Upper lobe of right lung (tissue), 1 donor: ENCODE data around the gene HSD3B1. TPM values are rescaled to one million over a fixed set of nuclear protein-coding genes. Genes with fewer than 3 reads are reported as not detected.

Experiments used
- ATAC-seq: fragments of 200-7000 bp; cut with Tn5 transposase; one replicate; pipeline ENCODE4 v1.9.1; 2020; ENCODE audit warnings: mild to moderate bottlenecking, moderate library complexity
- DNase-seq: peaks from one replicate; pipeline ENCODE4 v3.0.0-alpha.2; 2020
- H3K27ac ChIP-seq: fragments of 200-600 bp; one replicate; pipeline ENCODE4 v1.8.0; 2022
- H3K27me3 ChIP-seq: fragments of 200-600 bp; one replicate; pipeline ENCODE4 v1.8.0; 2022; ENCODE audit warnings: mild to moderate bottlenecking
- H3K36me3 ChIP-seq: fragments of 200-600 bp; one replicate; pipeline ENCODE4 v1.8.0; 2022
- H3K4me1 ChIP-seq: fragments of 200-600 bp; one replicate; pipeline ENCODE4 v1.8.0; 2022
- H3K4me3 ChIP-seq: fragments of 200-600 bp; one replicate; pipeline ENCODE4 v1.8.0; 2022; ENCODE audit warnings: mild to moderate bottlenecking
- H3K9me3 ChIP-seq: fragments of 200-600 bp; one replicate; pipeline ENCODE4 v1.8.0; 2022
- intact Hi-C: fragments of 100-400 bp; cut with DNase I; formaldehyde crosslinking; loops from one replicate; pipeline ENCODE4 v1.11.0; 2022
- total RNA-seq: library from RNA; stranded (reverse); fragmentation: NEBNext Ultra II Directional; extraction: Animal tissue kit (Norgen Biotek cat#: 25700); gene quantifications from one replicate; pipeline ENCODE4 v1.2.1, GENCODE V29; 2021
- TF ChIP-seq, protein P1 (sequence below): fragments of 200-600 bp; IDR thresholded peaks from one replicate; pipeline ENCODE4 v1.8.0; 2022; ENCODE audit warnings: antibody characterized with exemption
- donor health status: DM: no; HTN: yes; CAD: no; lungs with severe emphysema.

HSD3B1 gene
- total RNA-seq, 1 donor from 2014 or later: not detected

DNA sequence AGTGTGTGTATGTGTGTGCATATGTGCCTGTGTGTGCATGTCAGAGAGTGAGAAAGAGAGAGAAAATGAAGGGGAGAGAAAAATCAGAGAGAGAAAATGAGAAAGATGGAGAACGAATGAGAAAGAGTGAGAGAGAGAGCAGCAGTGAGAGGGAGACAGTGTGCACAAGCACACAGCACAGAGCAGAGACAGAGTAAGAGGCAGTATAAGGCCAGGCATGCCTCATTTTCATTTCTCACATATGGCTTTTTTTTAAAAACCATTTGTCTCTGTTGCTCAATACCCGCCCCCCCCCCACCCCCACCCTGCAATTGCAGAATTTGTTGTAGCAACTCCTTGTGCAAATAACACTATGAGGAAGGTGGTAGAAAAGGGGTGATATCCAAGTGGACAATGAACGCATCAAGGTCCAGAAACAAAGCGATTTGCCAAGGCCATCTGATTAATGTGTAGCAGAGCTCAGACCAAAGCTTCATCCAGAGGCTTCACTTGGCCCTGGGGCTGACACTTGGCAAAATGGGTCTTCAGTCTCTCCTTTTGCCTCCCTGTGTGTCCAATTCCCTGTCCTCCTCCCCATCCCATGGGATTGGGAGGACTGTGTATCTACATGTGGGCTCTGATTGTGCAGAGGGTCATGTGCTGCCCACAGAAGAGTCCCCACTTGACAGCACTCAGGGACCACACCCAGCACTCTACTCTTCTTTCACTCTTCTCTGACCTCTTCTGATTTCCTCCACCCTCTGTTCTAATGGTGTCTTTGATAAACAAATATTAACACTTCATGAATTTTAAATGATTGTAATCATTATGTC, 38.9 kb upstream of the HSD3B1 start:
- no peak for DNase-seq

DNA sequence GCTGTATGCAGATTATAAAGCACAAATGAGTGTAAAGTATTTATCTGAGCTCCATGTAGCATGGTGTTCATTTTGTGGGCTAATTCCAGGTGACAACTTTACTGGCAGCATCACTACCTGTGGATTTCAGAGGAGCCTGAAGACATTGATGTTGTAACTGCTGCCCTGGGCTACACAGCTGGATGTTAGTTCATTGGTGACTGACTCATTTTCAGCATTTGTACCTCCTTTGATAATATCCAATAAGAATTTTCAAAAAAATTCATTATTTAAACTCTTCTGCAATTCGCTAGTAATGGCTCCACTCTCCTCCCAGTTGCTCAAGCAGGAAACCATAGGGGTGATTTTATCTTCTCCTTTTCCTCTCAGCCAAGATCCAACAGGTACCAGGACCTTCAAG, 37.3 kb upstream of the HSD3B1 start:
- no peaks in the 10 kb centered on the region for H3K27me3 ChIP-seq
- intact Hi-C loops: no loop called here

More for the DNA sequence above, 38.9 kb upstream of the HSD3B1 start:
- TF ChIP-seq, protein P1, sequence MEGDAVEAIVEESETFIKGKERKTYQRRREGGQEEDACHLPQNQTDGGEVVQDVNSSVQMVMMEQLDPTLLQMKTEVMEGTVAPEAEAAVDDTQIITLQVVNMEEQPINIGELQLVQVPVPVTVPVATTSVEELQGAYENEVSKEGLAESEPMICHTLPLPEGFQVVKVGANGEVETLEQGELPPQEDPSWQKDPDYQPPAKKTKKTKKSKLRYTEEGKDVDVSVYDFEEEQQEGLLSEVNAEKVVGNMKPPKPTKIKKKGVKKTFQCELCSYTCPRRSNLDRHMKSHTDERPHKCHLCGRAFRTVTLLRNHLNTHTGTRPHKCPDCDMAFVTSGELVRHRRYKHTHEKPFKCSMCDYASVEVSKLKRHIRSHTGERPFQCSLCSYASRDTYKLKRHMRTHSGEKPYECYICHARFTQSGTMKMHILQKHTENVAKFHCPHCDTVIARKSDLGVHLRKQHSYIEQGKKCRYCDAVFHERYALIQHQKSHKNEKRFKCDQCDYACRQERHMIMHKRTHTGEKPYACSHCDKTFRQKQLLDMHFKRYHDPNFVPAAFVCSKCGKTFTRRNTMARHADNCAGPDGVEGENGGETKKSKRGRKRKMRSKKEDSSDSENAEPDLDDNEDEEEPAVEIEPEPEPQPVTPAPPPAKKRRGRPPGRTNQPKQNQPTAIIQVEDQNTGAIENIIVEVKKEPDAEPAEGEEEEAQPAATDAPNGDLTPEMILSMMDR: no peak
- ATAC-seq: no peak
- Histone ChIP-seq H3K27me3 (no peaks in the 10 kb centered on the region), H3K4me1 (no peaks in the 10 kb centered on the region), H3K9me3 (no peaks in the 10 kb centered on the region), H3K27ac (no peak overlapping the region), H3K4me3 (no peak overlapping the region), H3K36me3 (no peaks in the 10 kb centered on the region)
- intact Hi-C loops: no loop called here

DNA sequence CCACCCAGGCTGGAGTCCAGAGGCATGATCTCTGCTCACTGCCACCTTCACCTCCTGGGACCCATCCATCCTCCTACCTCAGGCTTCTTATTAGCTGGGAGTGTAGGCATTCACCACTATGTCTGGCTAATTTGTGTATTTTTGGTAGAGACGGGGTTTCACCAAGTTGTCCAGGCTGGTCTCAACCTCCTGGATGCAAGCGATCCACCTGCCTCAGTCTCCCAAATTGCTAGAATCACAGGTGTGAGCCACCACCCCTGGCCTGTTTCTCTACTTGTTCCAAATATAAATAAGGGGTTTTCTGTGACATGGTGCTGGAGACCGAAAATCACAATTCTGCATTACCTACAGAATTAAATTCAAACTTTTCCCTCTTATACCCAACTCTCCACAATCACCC, 36.6 kb upstream of the HSD3B1 start:
- TF ChIP-seq, protein P1: no peak
- no peak for DNase-seq
- ATAC-seq: no peak
- intact Hi-C loops: no loop called here
- Histone ChIP-seq H3K36me3 (no peaks in the 10 kb centered on the region), H3K27me3 (no peaks in the 10 kb centered on the region), H3K9me3 (no peaks in the 10 kb centered on the region), H3K4me3 (no peak overlapping the region), H3K27ac (no peak overlapping the region), H3K4me1 (no peaks in the 10 kb centered on the region)

More for the DNA sequence above, 37.3 kb upstream of the HSD3B1 start:
- Histone ChIP-seq H3K36me3 (no peaks in the 10 kb centered on the region), H3K27ac (no peak overlapping the region), H3K9me3 (no peaks in the 10 kb centered on the region), H3K4me1 (no peaks in the 10 kb centered on the region), H3K4me3 (no peak overlapping the region)
- ATAC-seq (no peak), DNase-seq (no peak)
- TF ChIP-seq, protein P1: no peak

DNA sequence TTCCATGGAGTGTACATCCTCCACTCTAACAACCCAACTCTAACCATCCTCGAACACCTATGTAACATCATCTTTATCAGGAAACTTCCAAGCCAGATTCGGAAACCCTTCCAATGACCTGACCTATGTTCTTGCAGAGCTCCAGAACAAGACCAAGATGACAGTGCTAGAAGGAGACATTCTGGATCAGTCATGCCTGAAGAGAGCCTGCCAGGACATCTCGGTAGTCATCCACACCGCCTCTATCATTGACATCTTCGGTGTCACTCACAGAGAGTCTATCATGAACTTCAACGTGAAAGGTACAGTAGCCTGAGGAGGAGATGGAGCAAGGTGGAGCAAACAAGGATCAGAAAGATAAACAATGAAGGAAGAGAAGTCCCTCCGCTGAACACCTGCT, 36.1 kb upstream of the HSD3B1 start:
- no peak overlapping the region for H3K4me3 ChIP-seq
- TF ChIP-seq, protein P1: no peak
- H3K27me3 ChIP-seq: no peaks in the 10 kb centered on the region
- no peak for ATAC-seq
- intact Hi-C loops: no loop called here
- no peaks in the 10 kb centered on the region for H3K36me3 ChIP-seq
- no peak for DNase-seq
- no peaks in the 10 kb centered on the region for H3K4me1 ChIP-seq
- no peak overlapping the region for H3K27ac ChIP-seq
- H3K9me3 ChIP-seq: no peaks in the 10 kb centered on the region

DNA sequence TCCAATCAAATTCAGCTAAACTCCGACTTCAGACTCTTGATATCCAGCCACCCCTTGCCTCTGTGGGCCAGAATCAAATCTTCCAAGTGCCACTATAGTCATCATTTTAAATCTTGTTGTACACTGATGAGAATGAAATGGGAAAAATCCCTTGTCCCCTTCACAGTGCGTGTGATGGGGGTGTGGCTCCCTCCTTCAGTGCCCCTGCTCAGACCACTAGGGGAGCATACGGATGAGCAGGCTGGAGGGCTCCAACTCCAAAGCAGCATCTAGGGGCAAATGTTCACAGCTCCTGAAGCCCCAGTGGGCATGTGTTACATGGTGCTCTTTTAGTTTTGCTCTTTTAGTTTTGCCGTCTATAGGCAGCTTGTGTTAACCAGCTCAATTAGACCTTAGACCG, 35.4 kb upstream of the HSD3B1 start:
- H3K4me1 ChIP-seq: no peaks in the 10 kb centered on the region
- TF ChIP-seq, protein P1: no peak
- DNase-seq (no peak), ATAC-seq (no peak)
- no peaks in the 10 kb centered on the region for H3K36me3 ChIP-seq
- H3K9me3 ChIP-seq: no peaks in the 10 kb centered on the region
- H3K4me3 ChIP-seq: no peak overlapping the region
- no peak overlapping the region for H3K27ac ChIP-seq
- no peaks in the 10 kb centered on the region for H3K27me3 ChIP-seq
- intact Hi-C loops: no loop called here
